H1 (cell line): ENCODE data around the gene C5.
"Not testable (repeated sequence)": the region's sequence is repeated elsewhere in the genome, so short reads cannot be mapped to it uniquely, and the experiment has no call there.

Experiments
- ASH2L ChIP-seq: fragments of 200-600, 300-600 bp; sonication (generic); IDR thresholded peaks from one replicate; pipeline ENCODE4 v1.7.1; 2017; ENCODE audit warnings: low read length
- CBX5 ChIP-seq: fragments of 300-800, 300-1000 bp; sonication (generic); IDR thresholded peaks from 2 replicates; pipeline ENCODE4 v1.7.1; 2016; ENCODE audit warnings: antibody characterized with exemption, low read length, low read depth
- CHD1 ChIP-seq: IDR thresholded peaks from 2 replicates; pipeline ENCODE4 v1.6.1; 2012; ENCODE audit warnings: low read depth, low read length, improper control_type of control experiment
- EP300 ChIP-seq, 2 experiments: IDR thresholded peaks; 1 replicate in 1 of 2; 2 replicates in 1 of 2; pipeline ENCODE4 v1.6.1; 2011 to 2012; ENCODE audit warnings: low read depth in 2 of 2, low read length in 2 of 2, mild to moderate bottlenecking in 2 of 2, borderline replicate concordance in 1 of 2, inconsistent platforms in 1 of 2, moderate library complexity in 1 of 2
- MAFK ChIP-seq: IDR thresholded peaks from 2 replicates; pipeline ENCODE4 v1.6.1; 2012; ENCODE audit warnings: low read depth, mild to moderate bottlenecking, improper control_type of control experiment, low read length
- POLR2A ChIP-seq, 2 experiments: IDR thresholded peaks; 1 replicate in 1 of 2; 2 replicates in 1 of 2; pipeline ENCODE4 v1.6.1; 2011; ENCODE audit warnings: low read depth in 2 of 2, low read length in 2 of 2, mild to moderate bottlenecking in 2 of 2; ENCODE audit errors: control extremely low read depth in 1 of 2
- RAD21 ChIP-seq, 2 experiments: IDR thresholded peaks in 1 of 2; conservative IDR thresholded peaks in 1 of 2; 2 replicates each; pipeline ENCODE4 v1.6.1; 2011; ENCODE audit warnings: low read depth in 2 of 2, low read length in 2 of 2, improper control_type of control experiment in 1 of 2, inconsistent platforms in 1 of 2, mild to moderate bottlenecking in 1 of 2, moderate library complexity in 1 of 2
- SRF ChIP-seq: IDR thresholded peaks from 2 replicates; pipeline ENCODE4 v1.6.1; 2011; ENCODE audit warnings: mild to moderate bottlenecking, low read depth, low read length, moderate library complexity
- SUZ12 ChIP-seq: fragments of 200-600 bp; sonication (generic); IDR thresholded peaks from 2 replicates; pipeline ENCODE4 v1.6.1; 2012; ENCODE audit warnings: mild to moderate bottlenecking, inconsistent platforms, low read length, moderate library complexity, mixed read lengths
- TAF1 ChIP-seq: IDR thresholded peaks from 2 replicates; pipeline ENCODE4 v1.6.1; 2011; ENCODE audit warnings: mild to moderate bottlenecking, low read depth, low read length
- YY1 ChIP-seq: IDR thresholded peaks from 2 replicates; pipeline ENCODE4 v1.6.1; 2011; ENCODE audit warnings: low read depth, mild to moderate bottlenecking, low read length
- ZNF274 ChIP-seq: IDR thresholded peaks from 2 replicates; pipeline ENCODE4 v1.7.0; 2012; ENCODE audit warnings: low read length, borderline replicate concordance; ENCODE audit errors: extremely low read depth
- TF ChIP-seq, protein P1 (sequence below), 3 experiments: IDR thresholded peaks; 1 replicate in 2 of 3; 2 replicates in 1 of 3; pipeline versions ENCODE4 v1.5.1 to v1.6.1; 2011; ENCODE audit warnings: low read length in 3 of 3, mild to moderate bottlenecking in 3 of 3, inconsistent platforms in 2 of 3, low read depth in 1 of 3, moderate library complexity in 1 of 3; ENCODE audit not compliant: insufficient read depth in 1 of 3; ENCODE audit errors: control extremely low read depth in 1 of 3

DNA sequence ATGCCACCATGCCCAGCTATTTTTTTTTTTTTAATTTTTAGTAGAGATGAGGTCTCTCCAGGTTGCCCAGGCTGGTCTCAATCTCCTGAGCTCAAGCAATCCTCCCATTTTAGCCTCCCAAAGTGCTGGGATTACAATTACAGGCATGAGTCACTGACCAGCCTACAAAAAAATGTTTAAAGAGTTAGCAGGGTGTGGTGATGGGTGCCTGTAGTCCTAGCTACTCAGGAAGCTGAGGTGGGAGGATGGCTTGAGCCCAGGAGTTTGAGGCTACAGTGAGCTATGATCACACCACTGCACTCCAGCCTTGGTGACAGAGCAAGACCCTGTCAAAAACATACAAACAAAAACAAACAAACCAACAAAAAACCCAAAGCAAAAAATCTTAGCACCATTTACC, 14.4 kb downstream of the C5 start:
- not testable (repeated sequence) for TF ChIP-seq ASH2L; TAF1; SUZ12; CHD1; EP300 (IDR thresholded peaks at IDR 0.05; ENCODE audit: borderline replicate concordance in 1 of 2, low read depth in 2 of 2, low read length in 2 of 2); YY1; RAD21 (IDR thresholded peaks at IDR 0.05 in 1 of 2, conservative IDR thresholded peaks at IDR 0.05 in 1 of 2; ENCODE audit: low read depth in 2 of 2, low read length in 2 of 2); MAFK; ZNF274; SRF; POLR2A (IDR thresholded peaks at IDR 0.05; ENCODE audit: control extremely low read depth in 1 of 2, low read depth in 2 of 2, low read length in 2 of 2); CBX5
- TF ChIP-seq, protein P1, sequence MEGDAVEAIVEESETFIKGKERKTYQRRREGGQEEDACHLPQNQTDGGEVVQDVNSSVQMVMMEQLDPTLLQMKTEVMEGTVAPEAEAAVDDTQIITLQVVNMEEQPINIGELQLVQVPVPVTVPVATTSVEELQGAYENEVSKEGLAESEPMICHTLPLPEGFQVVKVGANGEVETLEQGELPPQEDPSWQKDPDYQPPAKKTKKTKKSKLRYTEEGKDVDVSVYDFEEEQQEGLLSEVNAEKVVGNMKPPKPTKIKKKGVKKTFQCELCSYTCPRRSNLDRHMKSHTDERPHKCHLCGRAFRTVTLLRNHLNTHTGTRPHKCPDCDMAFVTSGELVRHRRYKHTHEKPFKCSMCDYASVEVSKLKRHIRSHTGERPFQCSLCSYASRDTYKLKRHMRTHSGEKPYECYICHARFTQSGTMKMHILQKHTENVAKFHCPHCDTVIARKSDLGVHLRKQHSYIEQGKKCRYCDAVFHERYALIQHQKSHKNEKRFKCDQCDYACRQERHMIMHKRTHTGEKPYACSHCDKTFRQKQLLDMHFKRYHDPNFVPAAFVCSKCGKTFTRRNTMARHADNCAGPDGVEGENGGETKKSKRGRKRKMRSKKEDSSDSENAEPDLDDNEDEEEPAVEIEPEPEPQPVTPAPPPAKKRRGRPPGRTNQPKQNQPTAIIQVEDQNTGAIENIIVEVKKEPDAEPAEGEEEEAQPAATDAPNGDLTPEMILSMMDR (IDR thresholded peaks at IDR 0.05; ENCODE audit: control extremely low read depth in 1 of 3, insufficient read depth in 1 of 3, low read depth in 1 of 3, low read length in 3 of 3): not testable (repeated sequence)
